Activated CD8-positive, alpha-beta memory T cell treated with anti-CD3 and anti-CD28 coated beads, Interleukin-2, amount 50 U/mL, for 1 hour (primary cell): ENCODE data around the gene LHFPL3.
"Not testable (repeated sequence)": the region's sequence is repeated elsewhere in the genome, so short reads cannot be mapped to it uniquely, and the experiment has no call there.

Experiments used
- DNase-seq: peaks from one replicate; pipeline ENCODE4 v3.0.0-alpha.2; 2020; ENCODE audit errors: extremely low read depth

The LHFPL3 gene

DNA sequence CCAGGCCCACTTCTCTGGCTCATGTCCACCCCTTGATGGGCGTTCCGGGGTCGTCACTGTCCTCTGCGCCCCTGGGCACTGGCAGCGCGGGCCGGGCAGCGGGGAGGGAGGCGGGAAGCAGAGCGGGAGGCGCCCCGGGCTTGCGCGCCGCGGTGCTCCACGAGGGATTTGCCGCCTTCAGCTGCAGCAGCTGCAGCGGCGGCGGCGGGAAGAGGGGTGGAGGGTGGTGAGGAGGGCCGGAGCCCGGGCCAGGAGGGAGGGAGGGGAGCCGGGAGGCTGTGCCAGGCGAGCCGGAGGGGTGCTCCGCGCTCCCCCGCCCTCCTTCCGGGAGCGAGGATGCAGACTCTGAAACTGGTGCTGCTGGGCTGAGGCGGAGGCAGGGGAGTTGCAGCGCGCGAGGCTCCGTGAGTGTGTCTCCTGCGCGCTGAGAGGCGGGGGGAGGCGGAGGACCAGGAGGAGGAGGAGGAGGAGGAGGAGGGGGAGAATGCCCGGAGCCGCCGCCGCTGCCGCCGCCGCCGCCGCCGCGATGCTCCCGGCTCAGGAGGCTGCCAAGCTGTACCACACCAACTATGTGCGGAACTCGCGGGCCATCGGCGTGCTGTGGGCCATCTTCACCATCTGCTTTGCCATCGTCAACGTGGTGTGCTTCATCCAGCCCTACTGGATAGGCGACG is at the start of gene LHFPL3:
Gene LHFPL3, plus strand, starts transcription at position 308 of the 674 bp plus-strand sequence.
- no peak for DNase-seq

DNA sequence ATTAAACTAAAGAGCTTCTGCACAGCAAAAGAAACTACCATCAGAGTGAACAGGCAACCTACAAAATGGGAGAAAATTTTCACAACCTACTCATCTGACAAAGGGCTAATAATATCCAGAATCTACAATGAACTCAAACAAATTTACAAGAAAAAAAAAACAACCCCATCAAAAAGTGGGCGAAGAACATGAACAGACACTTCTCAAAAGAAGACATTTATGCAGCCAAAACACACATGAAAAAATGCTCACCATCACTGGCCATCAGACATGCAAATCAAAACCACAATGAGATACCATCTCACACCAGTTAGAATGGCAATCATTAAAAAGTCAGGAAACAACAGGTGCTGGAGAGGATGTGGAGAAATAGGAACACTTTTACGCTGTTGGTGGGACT is 46.7 kb upstream of the LHFPL3 start:
- not testable (repeated sequence) for DNase-seq

DNA sequence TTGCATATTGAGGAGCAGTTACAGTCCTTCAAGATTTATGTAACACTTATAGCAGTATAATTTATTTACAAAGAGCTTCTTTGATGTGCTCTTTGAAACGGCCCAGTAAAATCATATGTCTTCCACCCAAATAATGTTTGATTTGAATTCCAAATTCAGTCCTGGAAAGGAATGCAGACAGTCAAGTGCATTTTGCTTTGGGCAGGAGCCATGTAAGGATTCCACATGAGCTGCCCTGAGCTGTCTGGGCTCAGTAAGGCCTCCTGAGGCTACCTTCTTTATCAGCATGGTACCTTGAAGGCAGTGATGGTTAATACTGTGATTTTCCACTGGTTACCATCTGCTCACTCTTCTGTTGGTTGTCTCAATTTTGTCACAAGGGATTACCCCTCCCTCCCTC is 41.6 kb upstream of the LHFPL3 start:
- DNase-seq = no peak

DNA sequence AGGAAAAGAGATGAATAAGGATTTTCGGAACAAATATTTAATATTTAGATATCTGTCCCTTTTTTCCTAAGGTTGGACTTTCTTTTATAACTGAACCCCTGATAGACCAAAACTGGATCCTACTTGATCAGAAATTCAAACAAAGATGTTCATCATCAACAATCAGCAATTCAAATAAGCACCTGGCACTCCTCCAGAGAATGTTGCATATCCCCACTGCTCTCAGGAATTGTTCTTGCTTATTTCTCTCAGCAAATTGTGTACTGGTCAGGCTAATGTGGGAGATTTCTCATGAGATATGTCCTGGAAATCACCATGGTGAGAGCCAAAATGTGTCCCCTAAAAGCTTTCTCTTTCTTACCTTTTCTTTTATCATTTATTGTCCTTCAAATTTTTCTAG is 40.3 kb upstream of the LHFPL3 start:
- DNase-seq = no peak

DNA sequence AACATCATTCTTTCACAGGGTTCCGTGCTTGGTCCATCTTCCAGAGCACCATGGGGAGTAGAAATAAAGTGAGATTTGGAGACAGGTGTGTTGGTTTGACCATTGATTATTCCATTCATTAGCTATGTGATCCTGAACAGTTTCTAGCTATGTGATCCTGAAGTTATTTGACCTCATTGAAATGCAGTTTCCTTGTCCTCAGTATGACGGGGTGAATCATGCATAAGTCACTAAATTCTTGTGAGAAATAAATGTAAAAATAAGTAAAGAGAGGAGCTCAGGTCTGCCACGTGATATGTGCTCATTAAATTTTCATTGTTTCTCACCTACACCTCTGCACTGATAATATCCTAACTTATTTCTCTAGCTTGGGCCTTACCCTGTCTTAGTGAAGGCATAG is 34.1 kb upstream of the LHFPL3 start:
- no peak for DNase-seq

GRCh38 chr7:104296266-104296665 is 32.1 kb upstream of the LHFPL3 start:
- DNase-seq = no peak

GRCh38 chr7:104296900-104297299 is 31.5 kb upstream of the LHFPL3 start:
- no peak for DNase-seq

- no peak for DNase-seq
Observed at GRCh38 chr7:104299323-104299722, 29.1 kb upstream of the LHFPL3 start.

DNA sequence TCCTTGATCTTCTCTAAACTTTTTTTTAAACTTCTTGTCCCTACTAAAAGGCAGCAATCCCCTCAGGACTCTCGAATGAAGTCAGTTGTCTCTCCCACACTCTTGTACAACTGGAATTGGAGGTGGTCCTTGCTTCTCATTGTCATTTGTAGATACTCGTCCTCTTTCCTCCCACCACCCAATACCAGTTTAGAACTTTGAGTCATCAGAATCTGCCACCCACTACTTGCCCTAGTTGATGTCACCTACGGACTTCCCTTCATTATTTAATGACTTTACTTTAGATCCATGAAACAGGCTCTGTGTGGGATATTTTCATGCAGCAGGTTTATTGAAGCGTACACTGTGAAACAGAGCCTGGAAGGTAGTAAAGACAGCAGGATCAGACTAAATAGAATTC is 28.6 kb upstream of the LHFPL3 start:
- no peak for DNase-seq

DNA sequence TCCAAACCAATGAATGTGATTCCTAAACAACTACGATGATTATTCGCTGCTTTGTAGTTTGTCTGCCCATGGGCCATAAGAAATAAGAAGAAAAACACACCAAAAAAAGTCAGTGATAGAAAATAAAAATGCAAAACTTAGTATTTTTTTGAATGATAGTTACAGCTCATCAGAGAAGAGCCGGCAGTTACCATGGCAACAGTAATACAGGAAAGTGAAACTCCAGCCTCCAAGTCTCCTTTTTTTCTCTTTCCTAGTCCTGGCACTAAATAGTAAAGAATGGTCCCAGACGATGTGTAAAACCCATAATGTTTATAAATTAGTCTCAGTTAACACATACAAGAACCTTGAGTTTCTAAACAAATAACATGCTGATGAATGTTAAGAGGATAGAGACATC is 21.6 kb upstream of the LHFPL3 start:
- no peak for DNase-seq

DNA sequence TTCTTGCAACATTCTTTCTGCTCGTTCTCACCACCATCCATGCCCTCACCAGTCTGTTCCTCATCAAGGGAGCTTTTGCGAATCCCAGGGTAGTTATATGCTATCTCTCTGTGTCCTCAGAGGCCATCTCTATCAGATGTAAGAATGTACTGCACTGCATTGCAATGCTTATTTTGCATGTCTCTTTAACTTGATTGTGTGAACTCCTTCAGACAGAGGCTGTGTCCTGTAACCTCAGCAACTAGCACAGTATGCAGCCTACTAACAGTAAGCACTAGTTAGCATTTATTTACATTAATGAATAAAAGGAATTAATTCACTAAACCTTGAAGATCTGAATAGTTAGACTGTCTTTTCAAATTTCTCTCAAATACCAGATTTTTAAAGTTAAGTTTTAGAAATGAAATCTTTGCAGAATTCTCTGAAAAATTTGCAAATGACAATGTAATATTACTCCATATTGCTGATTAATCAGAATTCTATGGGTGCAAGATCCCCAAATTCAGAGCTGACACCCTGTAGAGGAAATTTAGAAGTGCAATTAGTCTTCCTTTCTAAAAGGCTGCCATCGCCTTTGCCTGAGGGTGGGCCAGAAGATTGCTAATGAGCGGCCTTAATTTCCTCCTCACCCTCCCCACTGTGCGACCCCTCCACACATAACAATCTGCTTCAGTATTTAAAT is 10.3 kb upstream of the LHFPL3 start:
- DNase-seq = no peak

DNA sequence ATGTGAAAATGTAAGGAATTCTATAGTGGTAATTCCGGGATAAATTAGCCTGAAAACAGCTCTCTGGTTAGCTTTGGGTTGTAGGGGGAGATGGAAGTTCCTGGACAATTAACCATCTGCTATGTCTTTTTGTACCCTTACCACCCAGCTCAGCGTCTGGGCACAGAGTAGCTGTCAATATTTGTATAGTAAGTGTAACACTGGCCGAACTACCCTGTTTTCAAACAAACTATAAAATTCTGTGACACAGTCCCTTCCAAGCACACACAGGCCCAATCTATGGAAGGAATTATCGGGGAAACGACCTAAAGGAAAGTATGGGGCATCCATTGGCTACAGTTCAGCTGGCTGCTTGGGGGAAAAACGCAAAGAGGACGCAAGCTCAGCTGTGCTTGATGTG is 869 bp upstream of the LHFPL3 start:
- DNase-seq = no peak

- DNase-seq = no peak
Observed at GRCh38 chr7:104327938-104328295, 486 bp upstream of the LHFPL3 start.

GRCh38 chr7:104328970-104329825 is 795 bp downstream of the LHFPL3 start:
- DNase-seq = no peak

DNA sequence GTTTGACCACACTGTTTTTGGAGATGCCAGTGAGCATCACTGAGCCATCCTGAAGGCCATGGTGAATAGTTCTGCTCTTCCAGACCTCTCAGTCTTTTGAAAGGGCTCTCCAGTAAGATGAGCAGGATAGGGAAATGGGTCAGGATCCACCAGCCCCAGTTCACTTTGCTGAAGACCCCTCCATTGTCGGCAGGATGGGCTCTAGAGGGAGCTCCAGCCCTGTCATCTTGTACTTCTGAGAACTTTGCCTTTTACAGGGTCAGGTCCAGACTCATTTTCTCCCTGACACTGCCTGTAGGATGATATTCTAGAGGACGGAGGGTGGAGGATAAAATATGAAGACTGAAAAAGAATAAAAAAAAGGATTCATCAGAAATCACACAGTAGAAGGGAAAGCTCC is 13.1 kb downstream of the LHFPL3 start:
- no peak for DNase-seq

DNA sequence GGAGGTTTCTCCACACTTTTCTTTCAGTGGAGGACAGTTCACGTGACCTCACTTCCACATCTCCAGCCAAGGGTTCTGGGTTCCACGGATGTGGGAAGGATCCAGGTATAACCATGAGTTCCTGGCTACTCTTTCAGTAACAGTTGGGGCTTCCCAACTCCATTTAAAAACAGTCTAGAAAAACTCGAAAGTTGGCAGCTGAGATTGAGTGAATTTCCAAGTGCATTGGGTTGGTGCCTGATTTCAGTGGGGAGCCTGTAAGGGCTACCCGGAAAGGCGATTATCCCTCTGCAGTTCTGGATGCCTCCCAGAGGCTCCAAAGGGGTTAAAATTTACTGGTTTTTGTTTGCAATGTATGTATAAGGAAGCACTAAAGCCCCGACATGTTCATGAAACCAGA is 24.3 kb downstream of the LHFPL3 start:
- no peak for DNase-seq

GRCh38 chr7:104357166-104357565 is 28.8 kb downstream of the LHFPL3 start:
- no peak for DNase-seq

- no peak for DNase-seq
Observed at GRCh38 chr7:104358446-104359132, 30.2 kb downstream of the LHFPL3 start.

DNA sequence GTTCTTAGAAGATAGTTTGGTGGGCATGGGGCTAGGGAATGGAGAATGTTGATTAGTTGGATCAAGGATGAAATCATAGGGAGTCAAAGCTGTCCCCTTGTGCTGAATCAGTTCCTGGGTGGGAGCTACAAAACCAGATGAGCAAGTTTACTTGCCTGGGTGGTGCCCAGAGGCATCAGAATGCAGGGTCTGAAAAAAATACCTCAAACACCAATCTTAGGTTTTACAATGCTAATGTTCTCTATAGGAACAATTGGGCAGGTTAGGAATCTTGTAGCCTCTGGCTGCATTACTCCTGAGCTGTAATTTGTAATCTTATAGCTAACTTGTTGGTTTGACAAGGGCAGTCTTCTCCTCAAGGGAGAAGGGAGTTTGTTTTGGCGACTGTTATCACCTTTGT is 34.4 kb downstream of the LHFPL3 start:
- no peak for DNase-seq

DNA sequence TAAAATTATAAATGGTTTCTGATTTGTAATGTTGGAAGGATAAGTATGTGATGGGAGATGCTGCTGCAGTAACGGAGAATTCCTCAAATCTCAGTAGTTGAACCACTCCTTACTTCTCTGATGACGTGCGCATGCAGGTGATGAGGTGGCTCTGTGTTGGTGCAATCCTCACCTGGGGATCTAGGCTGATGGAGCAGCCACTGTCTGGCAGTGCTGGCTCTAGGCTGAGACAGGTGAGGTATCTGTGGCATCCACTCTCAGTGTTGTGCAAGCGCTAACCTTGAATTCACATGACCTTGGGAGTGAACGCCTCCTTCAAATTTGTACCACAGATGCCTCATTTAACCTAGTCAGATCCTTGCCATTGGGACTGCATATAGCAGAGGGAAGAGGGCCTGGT is 35.0 kb downstream of the LHFPL3 start:
- DNase-seq = no peak

- DNase-seq = no peak
Observed at GRCh38 chr7:104366390-104366789, 38.0 kb downstream of the LHFPL3 start.

- no peak for DNase-seq
Observed at GRCh38 chr7:104367926-104368325, 39.5 kb downstream of the LHFPL3 start.
